ENCODE measurements around the gene EIF2AK2. TPM values are rescaled to one million over a fixed set of nuclear protein-coding genes. Genes with fewer than 3 reads are reported as not detected.
A peak's percentile ranks its signal among the peaks of the same experiment; 100 is the strongest.

EIF2AK2 gene
- total RNA-seq, 4 donors from 2014 or later: 19.1 to 46.8 (median 22.5) TPM

GRCh38 chr2:37168217-37168981 lies 11.6 kb upstream of the EIF2AK2 start:
- ATAC-seq (ENCODE audit: low FRiP score): no peak
- TF ChIP-seq CTCF (IDR thresholded peaks at IDR 0.05): peak in 1 of 3 donors; percentile 22
- DNase-seq (ENCODE audit: low spot score): no peak

DNA sequence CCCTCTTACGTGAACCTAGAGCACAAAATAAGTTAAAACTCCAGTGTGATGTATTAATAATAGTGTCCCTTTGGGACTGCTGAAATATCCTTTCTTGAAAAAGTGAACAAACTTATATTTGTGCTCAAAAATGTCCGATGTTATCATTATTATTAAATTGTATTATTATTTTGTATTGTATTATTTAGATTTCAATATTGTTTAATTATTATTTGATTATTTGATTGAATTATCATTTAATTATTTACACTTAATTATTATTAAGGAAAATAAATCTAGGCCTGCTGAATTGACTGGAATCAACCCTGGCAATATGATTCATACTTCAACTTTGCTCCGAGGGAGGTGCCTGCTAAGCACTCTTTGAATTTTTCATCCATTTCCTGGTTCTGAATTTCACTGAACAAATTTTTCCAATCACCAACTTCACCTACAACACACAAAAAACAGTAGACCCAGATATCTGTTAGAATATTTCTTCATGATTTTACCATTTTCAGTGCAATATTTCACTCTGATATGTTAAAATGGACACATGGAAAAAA lies 10.9 kb upstream of the EIF2AK2 start:
- no peak for ATAC-seq (ENCODE audit: low FRiP score)
- DNase-seq (ENCODE audit: low spot score): no peak
- no peak for TF ChIP-seq CTCF (IDR thresholded peaks at IDR 0.05)

GRCh38 chr2:37164757-37165156 lies 8.0 kb upstream of the EIF2AK2 start:
- TF ChIP-seq CTCF (IDR thresholded peaks at IDR 0.05): no peak
- no peak for DNase-seq (ENCODE audit: low spot score)
- ATAC-seq (ENCODE audit: low FRiP score): no peak

DNA sequence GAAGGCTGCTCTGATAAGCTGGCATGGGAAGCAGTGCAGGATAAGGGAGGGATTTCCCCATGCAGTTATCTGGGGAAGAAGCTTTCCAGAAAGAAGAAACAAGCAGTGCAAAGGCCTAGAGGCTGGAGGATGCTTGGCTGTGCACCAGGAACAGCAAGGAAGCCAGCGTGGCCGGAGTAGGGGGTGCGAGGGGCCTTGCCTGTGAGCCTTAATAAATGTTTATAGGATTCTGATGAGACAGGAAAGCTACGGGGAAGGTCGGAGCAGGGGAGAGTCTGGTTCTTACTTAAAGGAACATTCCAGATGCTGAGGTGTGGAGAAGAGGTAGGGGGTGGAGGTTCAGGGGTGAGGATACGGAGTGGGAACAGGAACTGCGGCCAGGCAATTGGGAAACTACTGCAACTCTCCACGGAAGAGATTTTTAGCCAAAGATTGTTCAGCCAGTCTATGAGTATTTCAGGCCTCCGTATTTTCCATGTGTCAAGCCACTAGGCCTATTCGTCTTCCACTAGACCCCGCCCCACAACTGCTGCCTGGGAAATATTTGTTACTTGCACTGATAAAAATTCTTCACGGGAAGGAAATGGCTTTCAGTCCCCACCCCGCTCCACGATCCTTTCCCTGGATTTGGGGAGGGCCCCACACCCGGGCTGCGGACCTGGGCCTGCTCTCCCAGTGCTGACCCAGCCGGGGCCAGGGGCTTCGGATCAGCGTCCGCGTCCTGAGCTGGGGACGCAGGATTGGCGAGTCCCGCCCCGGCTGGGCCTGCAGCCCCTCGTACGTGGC lies 516 bp downstream of the EIF2AK2 start:
- DNase-seq (ENCODE audit: low spot score) (peak; percentile 36), ATAC-seq (ENCODE audit: low FRiP score) (peak; percentile 68)
- no peak for TF ChIP-seq CTCF (IDR thresholded peaks at IDR 0.05)

- no peak for DNase-seq (ENCODE audit: low spot score)
- TF ChIP-seq CTCF (IDR thresholded peaks at IDR 0.05): no peak
- ATAC-seq (ENCODE audit: low FRiP score): no peak
Observed at GRCh38 chr2:37154785-37155184, 2.0 kb downstream of the EIF2AK2 start.

- TF ChIP-seq CTCF (IDR thresholded peaks at IDR 0.05): no peak
- ATAC-seq (ENCODE audit: low FRiP score) (no peak), DNase-seq (ENCODE audit: low spot score) (no peak)
Observed at GRCh38 chr2:37153224-37153623, 3.6 kb downstream of the EIF2AK2 start.

All from omental fat pad (tissue), 4 donors.